ENCODE data around the gene PGM2.
A peak's percentile ranks its signal among the peaks of the same experiment; 100 is the strongest.

The PGM2 gene

GRCh38 chr4:37835806-37836205 is 9.3 kb downstream of the PGM2 start:
- no peak overlapping the region for H4K8ac ChIP-seq (ENCODE audit: low read length)
- H3K4me1 ChIP-seq (ENCODE audit: control insufficient read depth, insufficient read depth, low read depth, low read length): no peaks in the 10 kb centered on the region
- peaks cover 0 to 56% of the 10 kb centered on the region in 2 experiments for H3K36me3 ChIP-seq (ENCODE audit: control insufficient read depth in 1 of 2, insufficient read depth in 2 of 2, low read depth in 1 of 2, low read length in 2 of 2)
- H2BK5ac ChIP-seq (ENCODE audit: low read depth, low read length, poor library complexity, severe bottlenecking): no peak overlapping the region
- H3K4me3 ChIP-seq (ENCODE audit: insufficient read depth in 1 of 2, low read depth in 1 of 2, low read length in 2 of 2): no peak overlapping the region
- no peak overlapping the region for H2BK12ac ChIP-seq (ENCODE audit: low read length in 2 of 2)
- no peak overlapping the region for H3K18ac ChIP-seq (ENCODE audit: low read depth in 1 of 2, low read length in 2 of 2)
- no peaks in the 10 kb centered on the region for H3K27me3 ChIP-seq (ENCODE audit: control insufficient read depth in 1 of 2, insufficient read depth in 1 of 2, low read length in 2 of 2)
- H3K4ac ChIP-seq (ENCODE audit: low read depth in 1 of 2, low read length in 2 of 2): no peak overlapping the region
- no peak overlapping the region for H2AK5ac ChIP-seq (ENCODE audit: low read length, severe bottlenecking)
- H4K91ac ChIP-seq (ENCODE audit: low read length): no peak overlapping the region
- no peak overlapping the region for H3K23ac ChIP-seq (ENCODE audit: low read length in 2 of 2)
- no peak overlapping the region for H3K14ac ChIP-seq (ENCODE audit: low read length in 2 of 2)
- H3K9me3 ChIP-seq (ENCODE audit: control insufficient read depth, low read length): no peaks in the 10 kb centered on the region
- H3K79me1 ChIP-seq (replicated peaks; ENCODE audit: low read length, poor library complexity, severe bottlenecking): peaks cover 13% of the 10 kb centered on the region
- H2AFZ ChIP-seq (ENCODE audit: low read depth, low read length): no peak overlapping the region
- 81% methylated on average over 5 of the region's 6 CpGs for WGBS
- no peak overlapping the region for H2BK15ac ChIP-seq (ENCODE audit: low read depth, poor library complexity, severe bottlenecking)
- H3K4me2 ChIP-seq (ENCODE audit: low read length, poor library complexity, severe bottlenecking): no peak overlapping the region
- no peak overlapping the region for H3K27ac ChIP-seq (ENCODE audit: low read length, poor library complexity, severe bottlenecking)
- no peak for DNase-seq
- H3K9ac ChIP-seq (ENCODE audit: low read length): no peak overlapping the region
- H2BK120ac ChIP-seq (ENCODE audit: low read depth, low read length): no peak overlapping the region

GRCh38 chr4:37836274-37836673 is 9.8 kb downstream of the PGM2 start:
- H2BK120ac ChIP-seq (ENCODE audit: low read depth, low read length): no peak overlapping the region
- no peak overlapping the region for H3K18ac ChIP-seq (ENCODE audit: low read depth in 1 of 2, low read length in 2 of 2)
- H2BK12ac ChIP-seq (ENCODE audit: low read length in 2 of 2): no peak overlapping the region
- no peak overlapping the region for H3K4me3 ChIP-seq (ENCODE audit: insufficient read depth in 1 of 2, low read depth in 1 of 2, low read length in 2 of 2)
- H3K36me3 ChIP-seq (ENCODE audit: control insufficient read depth in 1 of 2, insufficient read depth in 2 of 2, low read depth in 1 of 2, low read length in 2 of 2): peaks cover 0 to 55% of the 10 kb centered on the region in 2 experiments
- H2BK15ac ChIP-seq (ENCODE audit: low read depth, poor library complexity, severe bottlenecking): no peak overlapping the region
- WGBS: 86% methylated on average over 10 of the region's 10 CpGs
- H3K79me1 ChIP-seq (replicated peaks; ENCODE audit: low read length, poor library complexity, severe bottlenecking): peaks cover 13% of the 10 kb centered on the region
- no peaks in the 10 kb centered on the region for H3K9me3 ChIP-seq (ENCODE audit: control insufficient read depth, low read length)
- no peak overlapping the region for H3K4me2 ChIP-seq (ENCODE audit: low read length, poor library complexity, severe bottlenecking)
- H3K9ac ChIP-seq (ENCODE audit: low read length): no peak overlapping the region
- DNase-seq: no peak
- no peak overlapping the region for H2AK5ac ChIP-seq (ENCODE audit: low read length, severe bottlenecking)
- no peaks in the 10 kb centered on the region for H3K4me1 ChIP-seq (ENCODE audit: control insufficient read depth, insufficient read depth, low read depth, low read length)
- H3K27ac ChIP-seq (ENCODE audit: low read length, poor library complexity, severe bottlenecking): no peak overlapping the region
- H4K8ac ChIP-seq (ENCODE audit: low read length): no peak overlapping the region
- no peak overlapping the region for H3K14ac ChIP-seq (ENCODE audit: low read length in 2 of 2)
- H3K27me3 ChIP-seq (ENCODE audit: control insufficient read depth in 1 of 2, insufficient read depth in 1 of 2, low read length in 2 of 2): no peaks in the 10 kb centered on the region
- no peak overlapping the region for H3K23ac ChIP-seq (ENCODE audit: low read length in 2 of 2)
- H2AFZ ChIP-seq (ENCODE audit: low read depth, low read length): no peak overlapping the region
- no peak overlapping the region for H3K4ac ChIP-seq (ENCODE audit: low read depth in 1 of 2, low read length in 2 of 2)
- H4K91ac ChIP-seq (ENCODE audit: low read length): no peak overlapping the region
- no peak overlapping the region for H2BK5ac ChIP-seq (ENCODE audit: low read depth, low read length, poor library complexity, severe bottlenecking)

GRCh38 chr4:37836838-37837440 is 10.5 kb downstream of the PGM2 start:
- H2BK120ac ChIP-seq (ENCODE audit: low read depth, low read length): no peak overlapping the region
- DNase-seq: no peak
- H2AK5ac ChIP-seq (ENCODE audit: low read length, severe bottlenecking): no peak overlapping the region
- no peak overlapping the region for H3K4me3 ChIP-seq (ENCODE audit: insufficient read depth in 1 of 2, low read depth in 1 of 2, low read length in 2 of 2)
- WGBS: 78% methylated on average over 3 of the region's 4 CpGs
- H3K79me1 ChIP-seq (replicated peaks; ENCODE audit: low read length, poor library complexity, severe bottlenecking): peaks cover 10% of the 10 kb centered on the region
- no peak overlapping the region for H3K4ac ChIP-seq (ENCODE audit: low read depth in 1 of 2, low read length in 2 of 2)
- H3K18ac ChIP-seq (ENCODE audit: low read depth in 1 of 2, low read length in 2 of 2): no peak overlapping the region
- H3K36me3 ChIP-seq (ENCODE audit: control insufficient read depth in 1 of 2, insufficient read depth in 2 of 2, low read depth in 1 of 2, low read length in 2 of 2): peaks cover 3 to 55% of the 10 kb centered on the region in 2 experiments
- no peak overlapping the region for H3K9ac ChIP-seq (ENCODE audit: low read length)
- H2BK15ac ChIP-seq (ENCODE audit: low read depth, poor library complexity, severe bottlenecking): no peak overlapping the region
- H3K4me2 ChIP-seq (ENCODE audit: low read length, poor library complexity, severe bottlenecking): no peak overlapping the region
- peak overlapping the region; percentile 18 for H4K91ac ChIP-seq (ENCODE audit: low read length)
- H3K9me3 ChIP-seq (ENCODE audit: control insufficient read depth, low read length): no peaks in the 10 kb centered on the region
- no peak overlapping the region for H2BK5ac ChIP-seq (ENCODE audit: low read depth, low read length, poor library complexity, severe bottlenecking)
- no peak overlapping the region for H2AFZ ChIP-seq (ENCODE audit: low read depth, low read length)
- H3K27ac ChIP-seq (ENCODE audit: low read length, poor library complexity, severe bottlenecking): no peak overlapping the region
- H3K4me1 ChIP-seq (ENCODE audit: control insufficient read depth, insufficient read depth, low read depth, low read length): no peaks in the 10 kb centered on the region
- H3K27me3 ChIP-seq (ENCODE audit: control insufficient read depth in 1 of 2, insufficient read depth in 1 of 2, low read length in 2 of 2): no peaks in the 10 kb centered on the region
- H2BK12ac ChIP-seq (ENCODE audit: low read length in 2 of 2): no peak overlapping the region
- no peak overlapping the region for H3K14ac ChIP-seq (ENCODE audit: low read length in 2 of 2)
- H3K23ac ChIP-seq (ENCODE audit: low read length in 2 of 2): no peak overlapping the region
- peak overlapping the region; percentile 35 for H4K8ac ChIP-seq (ENCODE audit: low read length)

- H3K14ac ChIP-seq (ENCODE audit: low read length in 2 of 2): no peak overlapping the region
- H2BK120ac ChIP-seq (ENCODE audit: low read depth, low read length): no peak overlapping the region
- no peak overlapping the region for H2BK15ac ChIP-seq (ENCODE audit: low read depth, poor library complexity, severe bottlenecking)
- DNase-seq: peak; percentile 22
- H3K79me1 ChIP-seq (replicated peaks; ENCODE audit: low read length, poor library complexity, severe bottlenecking): peaks cover 10% of the 10 kb centered on the region
- no peaks in the 10 kb centered on the region for H3K27me3 ChIP-seq (ENCODE audit: control insufficient read depth in 1 of 2, insufficient read depth in 1 of 2, low read length in 2 of 2)
- H2BK12ac ChIP-seq (ENCODE audit: low read length in 2 of 2): no peak overlapping the region
- H3K9me3 ChIP-seq (ENCODE audit: control insufficient read depth, low read length): no peaks in the 10 kb centered on the region
- peak overlapping the region; percentile 74 for H2AFZ ChIP-seq (ENCODE audit: low read depth, low read length)
- no peaks in the 10 kb centered on the region for H3K4me1 ChIP-seq (ENCODE audit: control insufficient read depth, insufficient read depth, low read depth, low read length)
- 57% methylated on average over 1 of the region's 2 CpGs for WGBS
- no peak overlapping the region for H3K4me2 ChIP-seq (ENCODE audit: low read length, poor library complexity, severe bottlenecking)
- H3K23ac ChIP-seq (ENCODE audit: low read length in 2 of 2): no peak overlapping the region
- no peak overlapping the region for H2AK5ac ChIP-seq (ENCODE audit: low read length, severe bottlenecking)
- no peak overlapping the region for H3K9ac ChIP-seq (ENCODE audit: low read length)
- no peak overlapping the region for H4K91ac ChIP-seq (ENCODE audit: low read length)
- no peak overlapping the region for H3K4ac ChIP-seq (ENCODE audit: low read depth in 1 of 2, low read length in 2 of 2)
- no peak overlapping the region for H3K4me3 ChIP-seq (ENCODE audit: insufficient read depth in 1 of 2, low read depth in 1 of 2, low read length in 2 of 2)
- H2BK5ac ChIP-seq (ENCODE audit: low read depth, low read length, poor library complexity, severe bottlenecking): no peak overlapping the region
- peak overlapping the region in 1 of 2 experiments; percentile 5 for H3K18ac ChIP-seq (ENCODE audit: low read depth in 1 of 2, low read length in 2 of 2)
- H3K27ac ChIP-seq (ENCODE audit: low read length, poor library complexity, severe bottlenecking): no peak overlapping the region
- H3K36me3 ChIP-seq (ENCODE audit: control insufficient read depth in 1 of 2, insufficient read depth in 2 of 2, low read depth in 1 of 2, low read length in 2 of 2): peaks cover 3 to 50% of the 10 kb centered on the region in 2 experiments
- peak overlapping the region; percentile 35 for H4K8ac ChIP-seq (ENCODE audit: low read length)
Measured at GRCh38 chr4:37837446-37837845, 11.0 kb downstream of the PGM2 start.

Measured in mesenchymal stem cell (in vitro differentiated cells and primary cell).